Measurements from ENCODE around the gene NCKAP5.

- TF ChIP-seq POLR2A (IDR thresholded peaks at IDR 0.05) (no peak), CTCF (IDR thresholded peaks at IDR 0.05) (no peak)
Observed at GRCh38 chr2:132911726-132912724, 656.2 kb downstream of the NCKAP5 start.
